ENCODE data around the gene BCL2L11. TPM values are rescaled to one million over a fixed set of nuclear protein-coding genes. Genes with fewer than 3 reads are reported as not detected.

Gene BCL2L11
- total and polyA plus RNA-seq, 2 experiments from 2014 or later, result 10.6 to 22.5 TPM

DNA sequence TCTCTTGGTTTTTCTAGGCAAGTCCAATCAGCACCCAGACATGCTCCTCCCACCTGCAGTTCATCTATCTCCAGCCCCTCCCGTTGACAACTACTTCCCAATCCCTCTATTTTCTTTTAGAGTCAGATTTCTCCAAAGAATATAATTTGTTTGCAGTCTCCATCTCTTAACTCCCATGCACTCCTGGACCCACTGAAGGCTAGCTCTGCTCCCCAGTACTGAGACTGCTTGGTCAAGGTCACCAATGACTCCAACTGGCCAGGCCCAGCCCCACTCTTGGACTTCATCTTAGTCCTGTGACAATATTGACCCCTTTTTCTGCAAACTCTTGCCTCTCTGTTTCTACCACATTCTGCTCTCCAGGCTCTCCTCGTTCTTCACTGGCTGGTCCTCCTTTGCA is 62.0 kb downstream of the BCL2L11 start (continued):
- TF ChIP-seq, protein P1, sequence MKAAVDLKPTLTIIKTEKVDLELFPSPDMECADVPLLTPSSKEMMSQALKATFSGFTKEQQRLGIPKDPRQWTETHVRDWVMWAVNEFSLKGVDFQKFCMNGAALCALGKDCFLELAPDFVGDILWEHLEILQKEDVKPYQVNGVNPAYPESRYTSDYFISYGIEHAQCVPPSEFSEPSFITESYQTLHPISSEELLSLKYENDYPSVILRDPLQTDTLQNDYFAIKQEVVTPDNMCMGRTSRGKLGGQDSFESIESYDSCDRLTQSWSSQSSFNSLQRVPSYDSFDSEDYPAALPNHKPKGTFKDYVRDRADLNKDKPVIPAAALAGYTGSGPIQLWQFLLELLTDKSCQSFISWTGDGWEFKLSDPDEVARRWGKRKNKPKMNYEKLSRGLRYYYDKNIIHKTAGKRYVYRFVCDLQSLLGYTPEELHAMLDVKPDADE (IDR thresholded peaks at IDR 0.05), result no peak
- TF ChIP-seq, protein P2, sequence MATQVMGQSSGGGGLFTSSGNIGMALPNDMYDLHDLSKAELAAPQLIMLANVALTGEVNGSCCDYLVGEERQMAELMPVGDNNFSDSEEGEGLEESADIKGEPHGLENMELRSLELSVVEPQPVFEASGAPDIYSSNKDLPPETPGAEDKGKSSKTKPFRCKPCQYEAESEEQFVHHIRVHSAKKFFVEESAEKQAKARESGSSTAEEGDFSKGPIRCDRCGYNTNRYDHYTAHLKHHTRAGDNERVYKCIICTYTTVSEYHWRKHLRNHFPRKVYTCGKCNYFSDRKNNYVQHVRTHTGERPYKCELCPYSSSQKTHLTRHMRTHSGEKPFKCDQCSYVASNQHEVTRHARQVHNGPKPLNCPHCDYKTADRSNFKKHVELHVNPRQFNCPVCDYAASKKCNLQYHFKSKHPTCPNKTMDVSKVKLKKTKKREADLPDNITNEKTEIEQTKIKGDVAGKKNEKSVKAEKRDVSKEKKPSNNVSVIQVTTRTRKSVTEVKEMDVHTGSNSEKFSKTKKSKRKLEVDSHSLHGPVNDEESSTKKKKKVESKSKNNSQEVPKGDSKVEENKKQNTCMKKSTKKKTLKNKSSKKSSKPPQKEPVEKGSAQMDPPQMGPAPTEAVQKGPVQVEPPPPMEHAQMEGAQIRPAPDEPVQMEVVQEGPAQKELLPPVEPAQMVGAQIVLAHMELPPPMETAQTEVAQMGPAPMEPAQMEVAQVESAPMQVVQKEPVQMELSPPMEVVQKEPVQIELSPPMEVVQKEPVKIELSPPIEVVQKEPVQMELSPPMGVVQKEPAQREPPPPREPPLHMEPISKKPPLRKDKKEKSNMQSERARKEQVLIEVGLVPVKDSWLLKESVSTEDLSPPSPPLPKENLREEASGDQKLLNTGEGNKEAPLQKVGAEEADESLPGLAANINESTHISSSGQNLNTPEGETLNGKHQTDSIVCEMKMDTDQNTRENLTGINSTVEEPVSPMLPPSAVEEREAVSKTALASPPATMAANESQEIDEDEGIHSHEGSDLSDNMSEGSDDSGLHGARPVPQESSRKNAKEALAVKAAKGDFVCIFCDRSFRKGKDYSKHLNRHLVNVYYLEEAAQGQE (IDR thresholded peaks at IDR 0.05; ENCODE audit: unreplicated experiment), result no peak
- TF ChIP-seq ZNF331 (CRISPR knock-in tag; IDR thresholded peaks at IDR 0.05; ENCODE audit: low read depth) (no peak), NANOG (IDR thresholded peaks at IDR 0.05; ENCODE audit: borderline replicate concordance) (no peak), CREB1 (CRISPR knock-in tag; IDR thresholded peaks at IDR 0.05; ENCODE audit: low read depth) (no peak), POLR2AphosphoS5 (IDR thresholded peaks at IDR 0.05; ENCODE audit: low read depth) (no peak), ZNF114 (CRISPR knock-in tag; IDR thresholded peaks at IDR 0.05) (no peak), EZH2 (IDR thresholded peaks at IDR 0.05; ENCODE audit: low read depth, unreplicated experiment) (no peak)
- TF ChIP-seq, protein P3, sequence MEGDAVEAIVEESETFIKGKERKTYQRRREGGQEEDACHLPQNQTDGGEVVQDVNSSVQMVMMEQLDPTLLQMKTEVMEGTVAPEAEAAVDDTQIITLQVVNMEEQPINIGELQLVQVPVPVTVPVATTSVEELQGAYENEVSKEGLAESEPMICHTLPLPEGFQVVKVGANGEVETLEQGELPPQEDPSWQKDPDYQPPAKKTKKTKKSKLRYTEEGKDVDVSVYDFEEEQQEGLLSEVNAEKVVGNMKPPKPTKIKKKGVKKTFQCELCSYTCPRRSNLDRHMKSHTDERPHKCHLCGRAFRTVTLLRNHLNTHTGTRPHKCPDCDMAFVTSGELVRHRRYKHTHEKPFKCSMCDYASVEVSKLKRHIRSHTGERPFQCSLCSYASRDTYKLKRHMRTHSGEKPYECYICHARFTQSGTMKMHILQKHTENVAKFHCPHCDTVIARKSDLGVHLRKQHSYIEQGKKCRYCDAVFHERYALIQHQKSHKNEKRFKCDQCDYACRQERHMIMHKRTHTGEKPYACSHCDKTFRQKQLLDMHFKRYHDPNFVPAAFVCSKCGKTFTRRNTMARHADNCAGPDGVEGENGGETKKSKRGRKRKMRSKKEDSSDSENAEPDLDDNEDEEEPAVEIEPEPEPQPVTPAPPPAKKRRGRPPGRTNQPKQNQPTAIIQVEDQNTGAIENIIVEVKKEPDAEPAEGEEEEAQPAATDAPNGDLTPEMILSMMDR (conservative IDR thresholded peaks at IDR 0.05; ENCODE audit: low read depth in 2 of 2), result no peak

GRCh38 chr2:111184725-111185310 is 64.1 kb downstream of the BCL2L11 start:
- Histone ChIP-seq H2AFZ (no peak overlapping the region), H3K4me3 (no peak overlapping the region), H3K36me3 (ENCODE audit: insufficient read depth) (no peaks in the 10 kb centered on the region), H3F3A (replicated peaks; ENCODE audit: low read depth) (no peaks in the 10 kb centered on the region), H3K27ac (ENCODE audit: low read depth) (no peak overlapping the region), H3K9me2 (ENCODE audit: insufficient read depth) (peaks cover 15% of the 10 kb centered on the region), H3K4me1 (ENCODE audit: insufficient read depth) (no peaks in the 10 kb centered on the region), H3K79me2 (replicated peaks; ENCODE audit: insufficient read depth) (no peaks in the 10 kb centered on the region), H3K27me3 (ENCODE audit: insufficient read depth) (no peaks in the 10 kb centered on the region), H3K4me2 (no peak overlapping the region), H4K20me1 (replicated peaks; ENCODE audit: insufficient read depth) (no peaks in the 10 kb centered on the region)
- H3K36me3 Mint-ChIP-seq (ENCODE audit: low read depth), result no peaks in the 10 kb centered on the region
- H3K9me3 Mint-ChIP-seq, result no peaks in the 10 kb centered on the region
- DNase-seq (ENCODE audit: low spot score), result no peak
- H3K4me3 Mint-ChIP-seq, result no peak overlapping the region
- peaks cover 2% of the 10 kb centered on the region for H3K27me3 Mint-ChIP-seq (ENCODE audit: insufficient read depth, low read depth, poor library complexity)
- no peak for ATAC-seq
- H3K4me1 Mint-ChIP-seq, result no peaks in the 10 kb centered on the region
- H3K27ac Mint-ChIP-seq, result no peak overlapping the region
- TF ChIP-seq POLR2AphosphoS5 (IDR thresholded peaks at IDR 0.05; ENCODE audit: low read depth) (no peak), EZH2 (IDR thresholded peaks at IDR 0.05; ENCODE audit: low read depth, unreplicated experiment) (no peak), ZNF114 (CRISPR knock-in tag; IDR thresholded peaks at IDR 0.05) (no peak), ZNF331 (CRISPR knock-in tag; IDR thresholded peaks at IDR 0.05; ENCODE audit: low read depth) (no peak), EZH2phosphoT487 (IDR thresholded peaks at IDR 0.05; ENCODE audit: unreplicated experiment) (no peak), JUNB (IDR thresholded peaks at IDR 0.05; ENCODE audit: unreplicated experiment) (no peak), NANOG (IDR thresholded peaks at IDR 0.05; ENCODE audit: borderline replicate concordance) (no peak), CREB1 (CRISPR knock-in tag; IDR thresholded peaks at IDR 0.05; ENCODE audit: low read depth) (no peak)
- TF ChIP-seq, protein P3 (conservative IDR thresholded peaks at IDR 0.05; ENCODE audit: low read depth in 2 of 2), result no peak
- TF ChIP-seq, protein P2 (IDR thresholded peaks at IDR 0.05; ENCODE audit: unreplicated experiment), result no peak
- TF ChIP-seq, protein P1 (IDR thresholded peaks at IDR 0.05), result no peak
